ENCODE measurements around the gene GRIN3B. TPM values are rescaled to one million over a fixed set of nuclear protein-coding genes. Genes with fewer than 3 reads are reported as not detected.

GRIN3B gene
- polyA plus RNA-seq, 2 of the 4 experiments (the other 2 are of a cell fraction) = 0.67 to 1.5 TPM

GRCh38 chr19:1032264-1032867 lies 32.1 kb downstream of the GRIN3B start:
- POLR2A ChIA-PET = interaction anchor here (0.7 kb wide), 1 partner anchor 67 kb away, joined by 5 read pairs; no protein-coding TSS in a partner anchor
- CTCF ChIA-PET = no interaction called here
- no peak overlapping the region for H3K4me3 ChIP-seq
- no peak overlapping the region for H3K4me2 ChIP-seq
- TF ChIP-seq PHF8 (IDR thresholded peaks at IDR 0.05; ENCODE audit: borderline replicate concordance, low read depth) (no peak), ZFP36 (IDR thresholded peaks at IDR 0.05; ENCODE audit: borderline replicate concordance, partially characterized antibody) (peak; percentile 12)
- no peak for DNase-seq (ENCODE audit: low read depth in 1 of 2, low spot score in 1 of 2)
- no peak overlapping the region for H3K27ac ChIP-seq
- 89% methylated on average over 20 of the region's 20 CpGs for WGBS (ENCODE audit: missing lambda C conversion rate)
- peaks cover 13% of the 10 kb centered on the region; the same call in 1 of the 3 replicates for H3K4me1 ChIP-seq
- ATAC-seq = no peak
- H3K9me3 ChIP-seq = no peaks in the 10 kb centered on the region
- FAIRE-seq = no peak

- ChIA-PET CTCF (interaction anchor here (1.2 to 1.4 kb wide), 2 partner anchors 19 to 29 kb away, joined by 3 read pairs; no protein-coding TSS in a partner anchor), POLR2A (no interaction called here)
- FAIRE-seq (no peak), DNase-seq (ENCODE audit: low read depth in 1 of 2, low spot score in 1 of 2) (no peak), ATAC-seq (no peak)
- Histone ChIP-seq H3K4me1 (peaks cover under 1% of the 10 kb centered on the region; the same call in 1 of the 3 replicates), H3K4me3 (no peak overlapping the region), H3K9me3 (no peaks in the 10 kb centered on the region), H3K4me2 (no peak overlapping the region), H3K27ac (no peak overlapping the region)
- no peak for TF ChIP-seq HDAC2 (IDR thresholded peaks at IDR 0.05)
- no peak for TF ChIP-seq TP53 (CRISPR knock-in tag; IDR thresholded peaks at IDR 0.05)
- no peak for TF ChIP-seq ZC3H11A (IDR thresholded peaks at IDR 0.05)
- no peak for TF ChIP-seq KDM5A (IDR thresholded peaks at IDR 0.05)
- WGBS (ENCODE audit: missing lambda C conversion rate) = 88% methylated on average over 24 of the region's 29 CpGs
These were observed 35.9 kb downstream of the GRIN3B start for GRCh38 chr19:1035998-1036621.

DNA sequence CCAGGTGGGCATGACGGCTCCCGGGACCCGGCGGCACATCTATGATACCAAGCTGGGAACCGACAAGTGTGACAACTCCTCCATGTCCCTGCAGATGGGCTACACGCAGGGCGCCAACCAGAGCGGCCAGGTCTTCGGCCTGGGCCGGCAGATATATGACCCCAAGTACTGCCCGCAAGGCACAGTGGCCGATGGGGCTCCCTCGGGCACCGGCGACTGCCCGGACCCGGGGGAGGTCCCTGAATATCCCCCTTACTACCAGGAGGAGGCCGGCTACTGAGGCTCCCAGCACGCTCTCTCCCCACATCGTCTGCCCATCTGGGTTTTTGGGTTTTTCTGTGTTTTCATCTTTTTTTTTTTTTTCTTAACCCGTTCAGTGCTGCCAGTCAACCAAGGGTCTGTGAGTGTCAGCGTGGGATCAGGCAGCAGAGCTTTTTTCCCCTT lies 37.4 kb downstream of the GRIN3B start:
- FAIRE-seq = no peak
- WGBS (ENCODE audit: missing lambda C conversion rate) = 78% methylated on average over 16 of the region's 22 CpGs
- no peak overlapping the region for H3K27ac ChIP-seq
- no peak overlapping the region for H3K4me2 ChIP-seq
- H3K9me3 ChIP-seq = no peaks in the 10 kb centered on the region
- no peak for ATAC-seq
- TF ChIP-seq FOXS1 (CRISPR knock-in tag; IDR thresholded peaks at IDR 0.05) (no peak), PHF8 (IDR thresholded peaks at IDR 0.05; ENCODE audit: borderline replicate concordance, low read depth) (no peak), FOSB (CRISPR knock-in tag; IDR thresholded peaks at IDR 0.05) (no peak), ZC3H11A (IDR thresholded peaks at IDR 0.05) (no peak), FOSL2 (IDR thresholded peaks at IDR 0.05) (no peak), FOSL2 (CRISPR knock-in tag; IDR thresholded peaks at IDR 0.05) (no peak), ATOH8 (CRISPR knock-in tag; IDR thresholded peaks at IDR 0.05; ENCODE audit: low read depth) (no peak), GATA3 (IDR thresholded peaks at IDR 0.05; ENCODE audit: borderline replicate concordance) (no peak), NR3C1 (IDR thresholded peaks at IDR 0.05) (no peak), CTCF (IDR thresholded peaks at IDR 0.05) (no peak), JUN (IDR thresholded peaks at IDR 0.05) (no peak), RAD21 (conservative IDR thresholded peaks at IDR 0.05 in 1 of 2, IDR thresholded peaks at IDR 0.05 in 1 of 2) (no peak), ZSCAN20 (CRISPR knock-in tag; IDR thresholded peaks at IDR 0.05) (no peak), POLR2AphosphoS2 (conservative IDR thresholded peaks at IDR 0.05; ENCODE audit: low read length) (no peak), HDAC2 (IDR thresholded peaks at IDR 0.05) (no peak), RCOR1 (IDR thresholded peaks at IDR 0.05; ENCODE audit: low read depth, low read length) (no peak), ELK1 (IDR thresholded peaks at IDR 0.05; ENCODE audit: low read depth, low read length) (no peak), TFCP2L1 (CRISPR knock-in tag; IDR thresholded peaks at IDR 0.05) (no peak), ZFP36 (IDR thresholded peaks at IDR 0.05; ENCODE audit: borderline replicate concordance, partially characterized antibody) (no peak), HEYL (CRISPR knock-in tag; IDR thresholded peaks at IDR 0.05) (no peak), NFE2L2 (conservative IDR thresholded peaks at IDR 0.05; ENCODE audit: low read length) (no peak)
- H3K4me1 ChIP-seq = peaks cover 9% of the 10 kb centered on the region
- no peak for DNase-seq (ENCODE audit: low read depth in 1 of 2, low spot score in 1 of 2)
- ChIA-PET CTCF (interaction anchor here (3.0 kb wide), 1 partner anchor 11 kb away, joined by 12 read pairs; the partner anchor contains the start of gene CNN2), POLR2A (no interaction called here)
- no peak overlapping the region for H3K4me3 ChIP-seq

All from A549 (cell line).